Esophagus muscularis mucosa (tissue), 4 donors: ENCODE results near the gene KRTDAP. TPM values are rescaled to one million over a fixed set of nuclear protein-coding genes. Genes with fewer than 3 reads are reported as not detected.

Source experiments
- DNase-seq: peaks from one replicate; pipeline ENCODE4 v3.0.0-alpha.2; 2017; ENCODE audit errors: extremely low spot score
- H3K27ac ChIP-seq, 4 donors: fragments of 200-600 bp; sonication (generic); replicated peaks in 1 of 4; 1 replicate in 3 of 4; 2 replicates in 1 of 4; pipeline ENCODE4 v1.5.1; 2016 to 2019; ENCODE audit warnings: mild to moderate bottlenecking in 1 of 4
- H3K27me3 ChIP-seq, 4 donors: fragments of 200-600 bp; sonication (generic); one replicate each; pipeline versions ENCODE4 v1.5.1 to v1.6.0; 2016 to 2019
- H3K36me3 ChIP-seq, 4 donors: fragments of 200-600 bp; sonication (generic); one replicate each; pipeline ENCODE4 v1.5.1; 2016 to 2019
- H3K4me1 ChIP-seq, 4 donors: fragments of 200-600 bp; sonication (generic); one replicate each; pipeline ENCODE4 v1.5.1; 2016 to 2019
- H3K4me3 ChIP-seq, 4 donors: fragments of 200-600 bp; sonication (generic); 1 replicate in 2 of 4; 2 replicates in 2 of 4; pipeline ENCODE4 v1.5.1; 2016 to 2019; ENCODE audit warnings: mild to moderate bottlenecking in 4 of 4, moderate library complexity in 1 of 4
- H3K9me3 ChIP-seq, 4 donors: fragments of 200-600 bp; sonication (generic); 1 replicate in 3 of 4; 2 replicates in 1 of 4; pipeline ENCODE4 v1.5.1; 2016 to 2019
- EP300 ChIP-seq: sonication (generic); formaldehyde crosslinking; IDR thresholded peaks from one replicate; pipeline ENCODE4 v1.6.1; 2017; ENCODE audit warnings: antibody characterized with exemption
- POLR2A ChIP-seq: fragments of 450-650 bp; IDR thresholded peaks from one replicate; pipeline ENCODE4 v1.6.1; 2017; ENCODE audit warnings: antibody characterized with exemption, moderate library complexity, mild to moderate bottlenecking, low read depth
- POLR2AphosphoS5 ChIP-seq, 2 donors: sonication (generic); formaldehyde crosslinking; IDR thresholded peaks; one replicate each; pipeline ENCODE4 v1.6.1; 2017; ENCODE audit warnings: antibody characterized with exemption in 2 of 2
- WGBS: methylation state at CpG from one replicate; pipeline ENCODE4 v1.1.5; 2018; 5-methylcytosine and 5-hydroxymethylcytosine counted together
- intact Hi-C: fragments of 100-400 bp; cut with DNase I; formaldehyde crosslinking; loops from one replicate; pipeline ENCODE4 v1.15.1; 2023
- total RNA-seq, 4 donors: library from RNA; depleted of rRNA; stranded (reverse); fragments of >200 nt; gene quantifications; one replicate each; pipeline versions ENCODE4 v1.1.0 to v1.2.1, GENCODE V29; 2016
- TF ChIP-seq, protein P1 (sequence below), 3 experiments: fragments of 200-600 bp in 2 of 3; fragments of 450-650 bp in 1 of 3; sonication (generic) in 2 of 3; IDR thresholded peaks; one replicate each; pipeline ENCODE4 v1.5.1; 2017 to 2019; ENCODE audit warnings: antibody characterized with exemption in 3 of 3, mild to moderate bottlenecking in 2 of 3, moderate library complexity in 1 of 3

KRTDAP gene
- total RNA-seq, 4 donors from 2014 or later, result not detected

DNA sequence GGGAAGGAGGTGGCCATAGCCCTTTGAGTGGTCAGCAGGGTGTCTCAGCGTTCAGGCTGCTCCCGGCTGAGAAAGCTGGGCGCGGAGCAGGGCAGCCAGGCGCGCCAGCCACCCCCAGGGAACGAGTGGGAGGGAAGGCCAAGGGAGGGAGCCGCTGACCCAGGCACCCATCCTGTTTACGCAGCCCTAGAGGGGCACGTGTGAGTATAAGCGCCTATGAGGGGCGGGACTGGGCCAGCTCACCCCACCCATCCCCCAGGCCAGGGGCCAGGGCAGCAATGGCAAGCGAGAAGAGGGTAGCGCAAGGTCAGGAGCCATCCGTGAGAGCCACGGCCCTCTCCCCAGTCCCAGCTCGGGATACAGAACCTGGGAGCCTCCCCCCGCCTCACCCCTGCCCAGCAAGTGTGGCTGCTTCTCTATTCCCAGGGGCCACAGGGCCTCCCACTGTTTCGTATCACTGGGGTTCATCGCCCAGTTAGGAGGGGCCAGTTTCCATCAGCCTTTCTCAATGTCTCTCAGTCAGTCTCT, 24.1 kb upstream of the KRTDAP start:
- intact Hi-C loops, result no loop called here
- no peak overlapping the region for H3K4me3 ChIP-seq
- H3K4me1 ChIP-seq, result peaks cover 0 to 19% (median 13%) of the 10 kb centered on the region in 4 donors
- H3K36me3 ChIP-seq, result no peaks in the 10 kb centered on the region
- no peak for TF ChIP-seq POLR2A
- WGBS, result 26% methylated on average over 16 of the region's 20 CpGs
- no peak overlapping the region for H3K27ac ChIP-seq
- H3K27me3 ChIP-seq, result peaks cover 0 to 53% (median 14%) of the 10 kb centered on the region in 4 donors
- no peaks in the 10 kb centered on the region for H3K9me3 ChIP-seq
- no peak for DNase-seq

DNA sequence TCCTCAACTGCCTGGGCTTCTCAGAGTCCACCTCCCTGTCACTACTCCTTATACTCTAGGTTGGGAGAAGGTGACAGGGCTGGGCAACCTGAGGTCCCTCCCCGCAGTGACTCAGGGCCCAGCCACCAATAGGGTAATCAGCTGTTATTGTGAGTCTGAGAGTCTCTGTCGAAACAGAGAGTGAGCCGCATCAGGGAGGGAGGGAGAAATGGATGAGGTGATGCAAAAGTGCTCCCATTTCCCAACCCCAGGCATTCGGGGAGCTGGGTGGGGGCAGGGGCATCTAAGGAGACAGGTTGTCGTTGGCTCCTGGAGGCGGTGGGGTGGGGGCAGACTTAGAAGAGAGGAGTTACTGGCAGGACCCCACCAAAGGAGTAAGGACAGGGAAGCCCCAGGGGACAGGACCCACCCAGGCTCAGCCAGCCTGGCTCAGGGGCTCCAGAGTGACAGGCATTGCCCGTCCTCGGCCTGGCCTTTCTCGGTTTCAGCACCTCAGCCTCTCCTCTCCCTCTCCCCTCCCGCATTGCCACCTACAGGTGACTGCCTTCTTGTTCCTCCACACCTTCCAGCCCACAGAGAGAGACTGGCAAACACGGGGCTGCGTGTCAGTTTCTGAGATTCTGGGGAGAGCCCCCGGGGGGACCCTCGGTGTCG, 23.5 kb upstream of the KRTDAP start, which contains the start of gene DMKN:
TSS of gene DMKN (minus strand) at position 22 of the 654 bp plus-strand sequence. CDS start 174 bp downstream, outside the sequence.
- no peak within 1 kb of the TSS for H3K4me3 ChIP-seq
- DNase-seq, result no peak
- no peaks in the 10 kb centered on the region for H3K9me3 ChIP-seq
- peaks cover 0 to 22% (median 14%) of the 10 kb centered on the region in 4 donors for H3K4me1 ChIP-seq
- 24% methylated on average over 11 of the region's 15 CpGs for WGBS
- intact Hi-C loops, result no loop called here
- no peak within 1 kb of the TSS for H3K27ac ChIP-seq
- H3K36me3 ChIP-seq, result no peaks in the 10 kb centered on the region
- peaks cover 0 to 59% (median 14%) of the 10 kb centered on the region in 4 donors for H3K27me3 ChIP-seq
- TF ChIP-seq, protein P1, sequence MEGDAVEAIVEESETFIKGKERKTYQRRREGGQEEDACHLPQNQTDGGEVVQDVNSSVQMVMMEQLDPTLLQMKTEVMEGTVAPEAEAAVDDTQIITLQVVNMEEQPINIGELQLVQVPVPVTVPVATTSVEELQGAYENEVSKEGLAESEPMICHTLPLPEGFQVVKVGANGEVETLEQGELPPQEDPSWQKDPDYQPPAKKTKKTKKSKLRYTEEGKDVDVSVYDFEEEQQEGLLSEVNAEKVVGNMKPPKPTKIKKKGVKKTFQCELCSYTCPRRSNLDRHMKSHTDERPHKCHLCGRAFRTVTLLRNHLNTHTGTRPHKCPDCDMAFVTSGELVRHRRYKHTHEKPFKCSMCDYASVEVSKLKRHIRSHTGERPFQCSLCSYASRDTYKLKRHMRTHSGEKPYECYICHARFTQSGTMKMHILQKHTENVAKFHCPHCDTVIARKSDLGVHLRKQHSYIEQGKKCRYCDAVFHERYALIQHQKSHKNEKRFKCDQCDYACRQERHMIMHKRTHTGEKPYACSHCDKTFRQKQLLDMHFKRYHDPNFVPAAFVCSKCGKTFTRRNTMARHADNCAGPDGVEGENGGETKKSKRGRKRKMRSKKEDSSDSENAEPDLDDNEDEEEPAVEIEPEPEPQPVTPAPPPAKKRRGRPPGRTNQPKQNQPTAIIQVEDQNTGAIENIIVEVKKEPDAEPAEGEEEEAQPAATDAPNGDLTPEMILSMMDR (IDR thresholded peaks at IDR 0.05), result no peak
- TF ChIP-seq POLR2AphosphoS5 (IDR thresholded peaks at IDR 0.05), result no peak
- TF ChIP-seq POLR2A, result no peak
- no peak for TF ChIP-seq EP300

DNA sequence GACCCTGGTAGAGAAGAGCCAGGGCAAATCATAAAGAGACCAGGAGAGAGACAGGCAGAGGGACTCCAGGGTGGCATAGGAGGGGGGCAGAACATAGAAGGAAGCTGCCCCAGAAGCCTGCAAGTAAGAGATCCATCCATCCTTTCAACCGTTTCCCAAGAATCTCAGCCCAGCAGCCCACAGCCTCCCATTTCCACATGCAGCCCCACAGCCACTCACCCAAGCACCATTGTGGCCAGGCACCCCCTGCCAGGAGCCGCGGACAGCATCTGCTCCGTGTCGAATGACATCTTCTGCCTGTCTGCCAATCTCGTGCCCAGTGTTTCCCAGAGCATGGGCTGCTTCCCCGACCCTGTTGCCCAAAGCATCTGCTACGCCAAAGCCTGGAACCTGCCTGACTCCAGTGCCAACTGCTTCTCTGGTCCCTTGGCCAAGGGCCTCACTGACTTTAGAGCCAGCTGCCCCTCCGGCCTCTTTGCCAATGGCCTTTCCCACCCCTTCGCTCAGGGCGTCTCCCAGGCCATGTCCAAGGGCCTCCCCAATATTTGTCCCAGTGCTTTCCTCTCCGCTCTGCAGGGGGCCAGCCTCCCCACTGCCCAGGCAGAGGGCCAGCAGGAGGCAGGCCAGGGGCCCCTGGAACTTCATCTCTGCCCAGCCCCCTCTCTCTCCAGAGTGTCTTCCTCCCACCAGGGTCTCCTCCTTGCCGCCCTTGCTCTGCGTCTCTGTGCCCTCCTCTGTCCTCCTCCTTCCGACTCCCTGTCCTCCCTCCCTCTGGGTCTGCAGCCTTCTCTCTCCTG, 22.8 kb upstream of the KRTDAP start:
- intact Hi-C loops, result no loop called here
- TF ChIP-seq POLR2AphosphoS5 (IDR thresholded peaks at IDR 0.05), result no peak
- WGBS, result 66% methylated on average over 6 of the region's 15 CpGs

DNA sequence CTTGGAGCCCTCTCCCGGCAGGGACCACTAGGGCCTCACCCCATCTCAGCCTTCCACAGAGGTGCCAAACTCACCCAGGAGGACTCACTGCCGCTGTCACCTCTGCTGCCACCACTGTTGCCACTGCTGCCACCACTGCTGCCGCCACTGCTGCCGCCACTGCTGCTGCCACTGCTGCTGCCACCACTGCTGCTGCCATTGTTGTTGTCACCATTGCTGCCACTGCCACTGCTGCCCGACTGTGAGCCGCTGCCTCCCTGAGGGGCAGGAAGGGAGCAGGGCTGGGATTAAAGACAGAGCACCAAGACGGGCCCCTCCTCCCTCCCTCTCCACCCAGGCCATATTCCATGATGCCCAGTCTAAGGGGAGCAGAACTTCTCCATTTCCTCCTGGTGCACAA, 21.1 kb upstream of the KRTDAP start:
- Histone ChIP-seq H3K4me3 (no peak overlapping the region), H3K36me3 (no peaks in the 10 kb centered on the region), H3K27ac (no peak overlapping the region), H3K9me3 (no peaks in the 10 kb centered on the region), H3K4me1 (peaks cover 0 to 22% (median 14%) of the 10 kb centered on the region in 4 donors), H3K27me3 (peaks cover 0 to 76% (median 14%) of the 10 kb centered on the region in 4 donors)
- no peak for TF ChIP-seq EP300
- TF ChIP-seq POLR2A, result no peak
- no peak for TF ChIP-seq POLR2AphosphoS5 (IDR thresholded peaks at IDR 0.05)
- TF ChIP-seq, protein P1 (IDR thresholded peaks at IDR 0.05), result no peak
- intact Hi-C loops, result no loop called here
- DNase-seq, result no peak
- WGBS, result 79% methylated on average over 6 of the region's 7 CpGs

More for the DNA sequence above, 22.8 kb upstream of the KRTDAP start:
- DNase-seq, result no peak
- Histone ChIP-seq H3K9me3 (no peaks in the 10 kb centered on the region), H3K36me3 (no peaks in the 10 kb centered on the region), H3K4me3 (no peak overlapping the region), H3K4me1 (peaks cover 0 to 22% (median 14%) of the 10 kb centered on the region in 4 donors), H3K27ac (no peak overlapping the region), H3K27me3 (peaks cover 0 to 64% (median 14%) of the 10 kb centered on the region in 4 donors)

DNA sequence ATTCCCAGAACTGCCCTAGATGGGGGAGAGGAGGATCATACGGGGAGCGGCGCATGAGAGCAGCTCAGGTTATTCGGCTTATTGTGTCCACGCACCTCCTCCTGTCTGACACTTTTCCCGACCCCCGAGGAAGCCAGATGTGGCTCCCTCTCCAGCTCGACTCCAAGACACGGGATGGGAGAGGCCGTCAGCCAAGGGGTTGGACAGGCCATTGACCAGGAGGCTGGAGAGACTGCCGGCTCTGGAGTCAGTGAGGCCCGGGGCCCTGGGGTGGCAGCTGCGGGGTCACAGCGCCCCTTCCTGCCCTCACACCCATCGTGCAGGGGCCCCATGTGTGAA, 20.3 kb upstream of the KRTDAP start:
- Histone ChIP-seq H3K4me1 (peaks cover 0 to 22% (median 14%) of the 10 kb centered on the region in 4 donors), H3K4me3 (peak overlapping the region in 3 of 4 donors; percentile 40 to 47 (median 42)), H3K36me3 (no peaks in the 10 kb centered on the region), H3K27me3 (peaks cover 0 to 82% (median 14%) of the 10 kb centered on the region in 4 donors), H3K9me3 (no peaks in the 10 kb centered on the region), H3K27ac (no peak overlapping the region)
- TF ChIP-seq EP300, result no peak
- no peak for TF ChIP-seq POLR2A
- TF ChIP-seq, protein P1 (IDR thresholded peaks at IDR 0.05), result peak in 1 of 3 experiments; percentile 27
- 14% methylated on average over 14 of the region's 15 CpGs for WGBS
- DNase-seq, result no peak
- intact Hi-C loops, result no loop called here
